Neural progenitor cell (in vitro differentiated cells): ENCODE data around the gene CHKA.

ENCODE experiments used
- CTCF ChIP-seq: fragments of 200-600 bp; sonication (generic); IDR thresholded peaks from 2 replicates; pipeline ENCODE4 v1.5.1; 2017; ENCODE audit warnings: antibody characterized with exemption, mild to moderate bottlenecking
- EZH2phosphoT487 ChIP-seq: fragments of 200-600 bp; sonication (generic); IDR thresholded peaks from 2 replicates; pipeline ENCODE4 v1.6.1; 2017; ENCODE audit warnings: antibody characterized with exemption

GRCh38 chr11:68065841-68066240 lies 55.3 kb downstream of the CHKA start:
- no peak for TF ChIP-seq CTCF
- no peak for TF ChIP-seq EZH2phosphoT487
